Measurements from ENCODE around the gene CPE.
"Not testable (repeated sequence)": the region's sequence is repeated elsewhere in the genome, so short reads cannot be mapped to it uniquely, and the experiment has no call there.

CPE gene

GRCh38 chr4:165403637-165404036 lies 24.8 kb downstream of the CPE start:
- no peak for DNase-seq (ENCODE audit: low read depth, low spot score)

GRCh38 chr4:165404080-165404479 lies 25.3 kb downstream of the CPE start:
- DNase-seq (ENCODE audit: low read depth, low spot score): no peak

DNA sequence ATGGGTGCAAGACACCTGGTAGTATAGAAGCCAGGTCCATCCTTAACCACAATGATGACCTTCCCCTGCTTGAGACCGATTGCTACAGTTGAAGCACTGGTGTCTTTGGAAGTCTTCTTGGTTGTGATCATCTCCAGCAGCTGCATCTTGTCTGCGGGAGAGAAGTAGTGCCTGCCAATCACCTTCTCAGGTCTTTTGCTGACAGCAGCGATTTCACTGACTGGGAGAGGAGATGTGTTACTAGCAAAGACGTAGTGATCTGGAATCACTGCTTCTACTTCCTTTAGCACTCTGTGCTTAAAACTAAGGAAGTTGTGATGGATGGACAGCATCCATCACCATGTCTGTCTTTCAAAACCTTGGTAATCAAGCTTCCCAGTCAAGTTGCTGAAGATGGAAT lies 25.9 kb downstream of the CPE start:
- no peak for DNase-seq (ENCODE audit: low read depth, low spot score)

DNA sequence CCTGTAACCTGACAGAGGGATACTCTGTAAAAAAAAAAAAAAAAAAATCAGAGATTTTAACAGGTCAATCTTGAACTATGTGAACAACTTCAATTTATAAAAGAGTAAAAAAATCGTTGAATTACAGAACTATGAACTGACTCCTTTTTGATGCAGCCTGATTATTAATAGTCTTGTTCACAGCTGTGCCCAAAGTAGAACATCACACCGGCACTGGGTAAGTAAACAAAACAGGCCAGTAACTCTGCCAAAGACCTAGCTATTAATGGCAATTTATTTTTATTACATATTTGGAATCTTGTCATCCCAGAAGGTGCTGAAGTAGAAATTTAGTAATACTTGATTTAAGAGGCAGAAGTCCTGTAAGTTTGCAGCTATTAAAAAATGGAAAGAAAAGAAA lies 31.4 kb downstream of the CPE start:
- DNase-seq (ENCODE audit: low read depth, low spot score): no peak

DNA sequence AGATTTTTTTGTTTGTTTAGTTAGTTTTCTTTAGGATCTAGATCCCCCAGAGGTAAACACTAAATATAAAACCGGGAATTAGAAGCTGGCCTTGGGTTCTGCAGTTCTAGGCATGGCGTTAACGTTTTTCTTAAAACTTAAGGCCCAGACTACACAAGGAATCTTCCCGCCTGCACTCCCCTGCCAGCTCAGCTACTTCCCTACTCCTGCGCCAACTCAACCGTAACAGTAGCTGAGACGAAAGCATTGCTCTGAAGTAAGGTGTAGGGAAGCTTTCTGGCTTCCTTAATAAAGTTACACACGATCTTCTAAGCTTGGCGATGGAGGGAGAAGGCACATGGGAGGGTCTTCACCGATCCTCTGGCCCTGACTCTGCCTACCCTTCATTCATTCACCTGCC lies 37.1 kb downstream of the CPE start:
- DNase-seq (ENCODE audit: low read depth, low spot score): no peak

DNA sequence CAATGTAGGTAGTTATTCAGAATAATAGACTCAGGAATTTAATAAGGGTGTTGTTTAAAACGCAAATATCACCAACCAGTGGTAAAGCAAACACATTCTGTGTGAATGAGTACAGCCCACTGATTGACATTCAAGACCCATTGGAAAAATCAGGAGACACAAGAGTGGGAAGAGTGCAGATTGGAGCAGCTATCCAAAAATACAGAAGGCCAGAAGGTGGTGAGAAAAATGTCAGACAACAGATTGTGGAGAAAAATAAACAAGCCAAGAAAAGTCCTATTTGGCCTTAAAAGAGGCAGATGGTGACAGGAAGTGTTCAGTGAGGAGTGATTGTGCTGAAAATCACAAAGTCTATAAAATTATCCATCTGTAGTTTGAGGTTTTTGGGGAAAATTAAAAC lies 39.3 kb downstream of the CPE start:
- DNase-seq (ENCODE audit: low read depth, low spot score): no peak

GRCh38 chr4:165425629-165426028 lies 46.8 kb downstream of the CPE start:
- DNase-seq (ENCODE audit: low read depth, low spot score): no peak

GRCh38 chr4:165426331-165426730 lies 47.5 kb downstream of the CPE start:
- DNase-seq (ENCODE audit: low read depth, low spot score): no peak

GRCh38 chr4:165426823-165427222 lies 48.0 kb downstream of the CPE start:
- no peak for DNase-seq (ENCODE audit: low read depth, low spot score)

- DNase-seq (ENCODE audit: low read depth, low spot score): no peak
These were observed 50.1 kb downstream of the CPE start for GRCh38 chr4:165428957-165429356.

GRCh38 chr4:165433529-165433928 lies 54.7 kb downstream of the CPE start:
- DNase-seq (ENCODE audit: low read depth, low spot score): peak; percentile 7

DNA sequence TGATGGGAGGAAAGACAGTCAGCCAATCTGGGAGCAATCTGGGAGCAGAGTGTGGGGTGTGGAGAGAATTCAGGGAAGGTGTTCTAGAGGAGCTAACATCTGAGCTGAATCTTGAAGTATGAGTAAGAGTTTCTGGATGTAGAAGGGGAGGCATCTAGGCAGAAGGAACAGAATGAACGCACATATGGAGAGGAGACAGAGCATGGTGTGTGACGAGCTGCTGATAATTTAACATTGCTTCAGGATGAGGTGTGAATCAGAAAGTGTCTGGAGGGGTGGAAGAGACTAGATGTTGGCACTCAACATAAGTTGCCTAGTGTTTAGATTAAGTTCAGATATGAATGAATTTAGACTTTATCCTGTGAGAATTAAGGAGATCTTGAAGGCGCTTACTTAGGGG lies 58.9 kb downstream of the CPE start:
- no peak for DNase-seq (ENCODE audit: low read depth, low spot score)

DNA sequence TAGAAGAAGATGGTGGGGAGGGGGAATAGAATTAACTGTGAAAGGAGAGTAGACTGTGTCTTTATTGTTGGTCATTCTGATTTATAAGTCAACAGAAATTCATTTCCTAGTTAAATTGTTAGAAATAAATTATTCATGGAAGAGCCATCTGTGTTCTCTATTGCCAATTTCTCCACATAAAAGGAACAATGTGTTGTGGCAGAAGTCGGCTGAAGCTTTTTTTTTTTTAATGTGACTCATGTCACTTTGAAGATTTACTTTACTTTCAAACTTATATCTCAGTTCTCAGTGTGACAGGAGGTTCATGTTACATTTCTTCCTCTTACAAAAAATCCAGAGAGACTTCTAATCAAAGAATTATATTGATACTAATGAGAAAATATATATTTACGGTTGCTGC lies 60.5 kb downstream of the CPE start:
- DNase-seq (ENCODE audit: low read depth, low spot score): no peak

- no peak for DNase-seq (ENCODE audit: low read depth, low spot score)
These were observed 61.2 kb downstream of the CPE start for GRCh38 chr4:165439981-165440380.

DNA sequence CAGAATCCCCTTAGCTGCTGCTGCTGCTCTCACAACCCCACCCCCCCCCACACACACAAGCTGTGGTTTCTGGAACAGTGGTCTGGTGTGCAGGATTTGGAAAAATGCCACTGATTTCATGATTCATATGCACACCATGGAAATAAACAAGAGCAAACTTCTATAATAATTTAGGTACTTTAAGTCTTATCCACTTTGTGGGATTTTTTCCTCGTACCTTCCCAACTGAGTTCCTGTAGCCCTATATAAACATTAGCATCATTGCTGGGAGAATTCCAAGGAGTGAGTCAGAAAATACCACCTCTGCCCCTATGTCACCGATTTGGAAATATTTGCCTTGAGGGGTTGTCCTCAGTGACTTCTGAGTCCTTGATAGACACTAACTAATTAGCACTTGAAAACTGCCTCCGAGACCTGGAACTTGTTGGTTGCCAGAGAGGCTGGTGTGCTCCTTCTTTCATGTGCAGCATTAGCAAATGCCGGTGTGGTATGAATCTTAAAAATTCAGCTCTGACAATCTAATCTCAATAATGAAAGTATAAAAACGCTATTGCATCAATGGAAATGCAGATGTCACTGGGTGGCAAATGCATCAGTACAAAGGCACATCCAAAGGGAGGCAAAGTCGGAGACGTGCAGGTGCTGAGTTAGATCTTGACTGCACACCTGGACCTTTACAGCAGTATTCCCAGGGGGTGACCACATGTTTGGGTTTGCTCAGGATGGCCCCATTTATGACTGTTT lies 61.8 kb downstream of the CPE start:
- DNase-seq (ENCODE audit: low read depth, low spot score): no peak

- no peak for DNase-seq (ENCODE audit: low read depth, low spot score)
These were observed 64.5 kb downstream of the CPE start for GRCh38 chr4:165443276-165443675.

- no peak for DNase-seq (ENCODE audit: low read depth, low spot score)
These were observed 69.9 kb downstream of the CPE start for GRCh38 chr4:165448700-165449099.

GRCh38 chr4:165449333-165449732 lies 70.5 kb downstream of the CPE start:
- DNase-seq (ENCODE audit: low read depth, low spot score): no peak

GRCh38 chr4:165450871-165451270 lies 72.1 kb downstream of the CPE start:
- no peak for DNase-seq (ENCODE audit: low read depth, low spot score)

DNA sequence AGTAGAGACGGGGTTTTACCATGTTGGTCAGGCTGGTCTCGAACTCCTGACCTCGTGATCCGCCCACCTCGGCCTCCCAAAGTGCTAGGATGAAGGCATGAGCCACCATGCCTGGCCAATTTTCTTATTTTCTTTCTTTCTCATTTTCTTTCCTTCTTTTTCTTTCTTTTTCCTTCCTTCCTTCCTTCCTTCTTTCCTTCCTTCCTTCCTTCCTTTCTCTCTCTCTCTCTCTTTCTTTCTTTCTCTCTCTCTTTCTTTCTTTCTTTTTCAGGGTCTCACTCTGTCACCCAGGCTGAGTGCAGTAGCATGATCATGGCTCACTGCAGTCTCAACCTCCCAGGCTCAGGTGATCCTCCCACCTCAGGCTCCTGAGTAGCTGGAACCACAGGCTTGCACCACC lies 74.3 kb downstream of the CPE start:
- DNase-seq (ENCODE audit: low read depth, low spot score): not testable (repeated sequence)

DNA sequence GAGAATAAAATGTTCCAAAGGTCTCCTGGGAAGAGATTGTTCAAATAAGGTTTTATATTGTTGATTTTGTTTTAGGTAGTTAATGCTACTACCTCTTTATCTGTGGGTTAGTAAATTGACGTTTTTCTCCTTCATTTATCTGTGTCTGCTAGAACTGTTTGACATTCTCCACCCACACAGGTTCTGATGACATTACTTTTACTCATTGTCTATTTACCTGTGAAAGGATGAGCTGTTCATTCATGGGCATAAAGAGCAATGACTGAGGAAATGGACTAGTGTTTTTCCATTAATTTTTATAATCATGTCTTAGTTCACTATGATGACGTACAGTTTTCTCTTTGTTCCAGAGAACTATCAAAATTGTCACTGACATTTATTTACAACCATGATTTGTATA lies 75.6 kb downstream of the CPE start:
- DNase-seq (ENCODE audit: low read depth, low spot score): no peak

GRCh38 chr4:165457793-165458192 lies 79.0 kb downstream of the CPE start:
- no peak for DNase-seq (ENCODE audit: low read depth, low spot score)

DNA sequence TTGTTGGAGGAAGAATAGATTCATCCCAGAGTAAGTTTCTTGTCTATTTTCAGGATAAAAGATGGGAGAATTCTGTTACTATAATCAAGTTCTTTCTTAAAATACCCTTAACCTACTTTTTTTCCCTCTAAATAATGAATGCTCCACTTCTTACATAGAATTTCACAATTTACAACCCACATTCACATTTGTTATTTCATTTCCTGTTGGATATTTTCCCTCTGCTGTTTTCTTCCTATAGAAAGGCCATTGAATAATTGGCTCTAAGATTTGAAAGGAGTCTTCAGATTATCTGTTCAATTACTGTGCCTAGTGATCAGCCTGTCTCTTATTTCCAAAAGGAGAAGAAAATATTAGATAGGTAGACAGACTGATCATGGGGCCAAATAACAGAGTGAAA lies 79.7 kb downstream of the CPE start:
- no peak for DNase-seq (ENCODE audit: low read depth, low spot score)

- no peak for DNase-seq (ENCODE audit: low read depth, low spot score)
These were observed 82.5 kb downstream of the CPE start for GRCh38 chr4:165461159-165461821.

Data from iPS DF 19.7 (cell line).